Endothelial cell of umbilical vein (primary cell): ENCODE measurements around the gene RASIP1. TPM values are rescaled to one million over a fixed set of nuclear protein-coding genes. Genes with fewer than 3 reads are reported as not detected.

ENCODE experiments used
- BruUV-seq: library from RNA; stranded (reverse); fragments of 400-500 nt; replicated peaks from 2 replicates; lab custom pipeline; 2021; lab: Mats Ljungman, UMichigan
- CTCF ChIA-PET: fragments of 300-600, 350-600 bp; sonication (Branson Sonifier 250); formaldehyde crosslinking; loops from one replicate; lab custom pipeline; 2021; ENCODE audit warnings: antibody characterized with exemption, inconsistent platforms; lab: Charles Lee
- POLR2A ChIA-PET: fragments of 300-600, 350-600 bp; sonication (Branson Sonifier 250); formaldehyde crosslinking; loops from one replicate; lab custom pipeline; 2021; ENCODE audit warnings: antibody characterized with exemption, inconsistent platforms; lab: Charles Lee
- DNase-seq: peaks from one replicate; pipeline ENCODE4 v3.0.0-alpha.2; 2011; ENCODE audit warnings: low read depth, low spot score
- FAIRE-seq: peaks from 2 replicates; lab custom pipeline; 2011; peaks lifted over from hg19 to GRCh38; lab: Jason Lieb, UNC
- H2AFZ ChIP-seq: 2 replicates; pipeline ENCODE4 v1.6.0; 2012; ENCODE audit warnings: low read depth, low read length, control low read depth, inconsistent platforms
- H3K27ac ChIP-seq: 2 replicates; pipeline ENCODE4 v1.5.1; 2011; ENCODE audit warnings: low read depth, mild to moderate bottlenecking, control low read depth, low read length, moderate library complexity; ENCODE audit not compliant: insufficient read depth
- H3K27me3 ChIP-seq, 2 experiments: 2 replicates each; pipeline versions ENCODE4 v1.6.0 to v1.6.1; 2011; ENCODE audit warnings: low read length in 2 of 2, mixed read lengths in 1 of 2; ENCODE audit not compliant: control insufficient read depth in 2 of 2, insufficient read depth in 2 of 2
- H3K36me3 ChIP-seq, 2 experiments: 2 replicates in 1 of 2; 3 replicates in 1 of 2; pipeline ENCODE4 v1.5.1; 2011; ENCODE audit warnings: low read length in 2 of 2, mild to moderate bottlenecking in 1 of 2, moderate library complexity in 1 of 2; ENCODE audit not compliant: control insufficient read depth in 2 of 2, insufficient read depth in 2 of 2; ENCODE audit errors: extremely low read depth in 1 of 2
- H3K4me1 ChIP-seq: 3 replicates; pipeline ENCODE4 v1.5.1; 2011; ENCODE audit warnings: mild to moderate bottlenecking, low read length; ENCODE audit not compliant: control insufficient read depth, insufficient read depth; ENCODE audit errors: extremely low read depth
- H3K4me2 ChIP-seq: 2 replicates; pipeline ENCODE4 v1.6.1; 2011; ENCODE audit warnings: low read length, control low read depth, mixed read lengths; ENCODE audit not compliant: insufficient read depth
- H3K4me3 ChIP-seq, 3 experiments: fragments of 200-600 bp in 1 of 3; sonication (generic), shearing (Covaris generic) in 1 of 3; replicated peaks in 1 of 3; 2 replicates each; pipeline ENCODE4 v1.5.1; 2011 to 2016; ENCODE audit warnings: control low read depth in 3 of 3, low read length in 3 of 3, mild to moderate bottlenecking in 2 of 3, inconsistent platforms in 1 of 3, low read depth in 1 of 3, moderate library complexity in 1 of 3; ENCODE audit not compliant: insufficient read depth in 1 of 3
- H3K79me2 ChIP-seq: 2 replicates; pipeline ENCODE4 v1.6.0; 2012; ENCODE audit warnings: low read length, inconsistent platforms; ENCODE audit not compliant: control insufficient read depth, insufficient read depth
- H3K9ac ChIP-seq: replicated peaks from 2 replicates; pipeline ENCODE3; 2011; ENCODE audit warnings: low read length, control low read depth; ENCODE audit not compliant: insufficient read depth; ENCODE audit errors: extremely low read depth
- H3K9me1 ChIP-seq: replicated peaks from 3 replicates; pipeline ENCODE4 v1.6.0; 2011; ENCODE audit warnings: mild to moderate bottlenecking, low read length; ENCODE audit not compliant: control insufficient read depth, insufficient read depth; ENCODE audit errors: extremely low read depth
- H3K9me3 ChIP-seq: replicated peaks from 2 replicates; pipeline ENCODE4 v1.5.1; 2012; ENCODE audit warnings: low read length, inconsistent platforms; ENCODE audit not compliant: control insufficient read depth, insufficient read depth
- H4K20me1 ChIP-seq: replicated peaks from 2 replicates; pipeline ENCODE3; 2011; ENCODE audit warnings: mild to moderate bottlenecking, low read length; ENCODE audit not compliant: control insufficient read depth, insufficient read depth; ENCODE audit errors: extremely low read depth
- CTCF ChIP-seq, 2 donors: IDR thresholded peaks; 1 replicate in 1 of 2; 2 replicates in 1 of 2; pipeline ENCODE4 v1.5.1; 2011; ENCODE audit warnings: low read length in 2 of 2, mild to moderate bottlenecking in 2 of 2, moderate library complexity in 2 of 2, control low read depth in 1 of 2, inconsistent platforms in 1 of 2, low read depth in 1 of 2; ENCODE audit not compliant: insufficient read depth in 1 of 2; ENCODE audit errors: extremely low read depth in 1 of 2
- EZH2 ChIP-seq: IDR thresholded peaks from 2 replicates; pipeline ENCODE4 v1.6.1; 2012; ENCODE audit warnings: borderline replicate concordance, low read depth, mild to moderate bottlenecking, moderate library complexity, low read length, inconsistent platforms; ENCODE audit not compliant: severe bottlenecking
- FOS ChIP-seq: IDR thresholded peaks from 2 replicates; pipeline ENCODE4 v1.6.1; 2011; ENCODE audit warnings: mild to moderate bottlenecking, low read length, moderate library complexity, borderline replicate concordance; ENCODE audit not compliant: insufficient read depth
- GATA2 ChIP-seq: IDR thresholded peaks from 2 replicates; pipeline ENCODE4 v1.7.0; 2011; ENCODE audit warnings: low read depth, mild to moderate bottlenecking, moderate library complexity, mixed read lengths, low read length; ENCODE audit not compliant: insufficient read length, insufficient read depth
- JUN ChIP-seq: IDR thresholded peaks from 2 replicates; pipeline ENCODE4 v1.6.1; 2011; ENCODE audit warnings: borderline replicate concordance, low read depth; ENCODE audit not compliant: insufficient read length, insufficient read depth
- MAX ChIP-seq: IDR thresholded peaks from 2 replicates; pipeline ENCODE4 v1.6.1; 2011; ENCODE audit not compliant: insufficient read depth, insufficient read length
- MYC ChIP-seq: IDR thresholded peaks from one replicate; pipeline ENCODE4 v1.6.1; 2011; ENCODE audit warnings: mild to moderate bottlenecking, low read depth, low read length
- POLR2A ChIP-seq: IDR thresholded peaks from 2 replicates; pipeline ENCODE4 v1.6.1; 2012; ENCODE audit warnings: low read depth, mild to moderate bottlenecking, control low read depth, low read length
- POLR2AphosphoS5 ChIP-seq: IDR thresholded peaks from 2 replicates; pipeline ENCODE4 v1.6.1; 2012; ENCODE audit warnings: low read depth, mild to moderate bottlenecking, control low read depth, low read length, moderate library complexity; ENCODE audit not compliant: insufficient read depth
- dilution Hi-C: fragments of 300-500 bp; cut with MboI; formaldehyde crosslinking; loops from one replicate; pipeline ENCODE4 v1.15.0; 2019; ENCODE audit warnings: low sequenced_read_pairs; ENCODE audit not compliant: extremely low pct_ligation_motif_present
- intact Hi-C: fragments of 100-400 bp; cut with micrococcal nuclease; formaldehyde crosslinking; loops from one replicate; pipeline ENCODE4 v1.10.0; 2022
- polyA plus RNA-seq, 4 experiments: library from polyadenylated mRNA; depleted of rRNA in 3 of 4; stranded (reverse) in 3 of 4; unstranded in 1 of 4; fragments of >200 nt; gene quantifications; 2 replicates each; pipeline versions ENCODE4 v1.2.1 to v1.2.3, GENCODE V29; 2011 to 2012; ENCODE audit warnings: missing spikeins in 1 of 4
- total RNA-seq: library from RNA; stranded (reverse); gene quantifications from 2 replicates; pipeline ENCODE4 v1.2.3, GENCODE V29; 2021

RASIP1 gene
- total and polyA plus RNA-seq, 2 donors (not counting 3 experiments of a cell fraction or from before 2014, with no cell fraction given) = 66.2 to 82.1 TPM

- no peak for DNase-seq
- no TSS peak for BruUV-seq
- Histone ChIP-seq H3K9me3 (no peaks in the 10 kb centered on the region), H3K4me3 (no peak overlapping the region), H3K27me3 (no peaks in the 10 kb centered on the region), H3K4me1 (peaks cover 18% of the 10 kb centered on the region), H3K27ac (no peak overlapping the region), H2AFZ (no peak overlapping the region), H3K79me2 (peaks cover 7% of the 10 kb centered on the region), H3K9ac (no peak overlapping the region), H4K20me1 (no peaks in the 10 kb centered on the region), H3K36me3 (no peaks in the 10 kb centered on the region), H3K9me1 (no peaks in the 10 kb centered on the region), H3K4me2 (no peak overlapping the region)
- no peak for FAIRE-seq
- ChIA-PET POLR2A (no interaction called here), CTCF (no interaction called here)
- dilution Hi-C loops (no loop called here), intact Hi-C loops (no loop called here)
- no peak for TF ChIP-seq EZH2
- TF ChIP-seq JUN = no peak
- TF ChIP-seq POLR2AphosphoS5 = no peak
- no peak for TF ChIP-seq MAX
Measured at GRCh38 chr19:48756212-48756611, 15.8 kb upstream of the RASIP1 start.

- no peak for FAIRE-seq
- BruUV-seq = no TSS peak
Measured at GRCh38 chr19:48755787-48756186, 15.4 kb upstream of the RASIP1 start.

More at GRCh38 chr19:48755787-48756186, 15.4 kb upstream of the RASIP1 start:
- Histone ChIP-seq H3K4me3 (no peak overlapping the region), H3K9me1 (no peaks in the 10 kb centered on the region), H4K20me1 (no peaks in the 10 kb centered on the region), H3K27me3 (no peaks in the 10 kb centered on the region), H3K4me1 (peaks cover 16% of the 10 kb centered on the region), H3K27ac (no peak overlapping the region), H3K9ac (no peak overlapping the region), H3K9me3 (no peaks in the 10 kb centered on the region), H3K36me3 (no peaks in the 10 kb centered on the region), H3K79me2 (peaks cover 11% of the 10 kb centered on the region), H2AFZ (no peak overlapping the region), H3K4me2 (no peak overlapping the region)
- intact Hi-C loops (no loop called here), dilution Hi-C loops (no loop called here)
- ChIA-PET CTCF (no interaction called here), POLR2A (no interaction called here)
- TF ChIP-seq CTCF (IDR thresholded peaks at IDR 0.05; ENCODE audit: extremely low read depth in 1 of 2, insufficient read depth in 1 of 2, low read depth in 1 of 2, low read length in 2 of 2) (no peak), POLR2A (no peak), GATA2 (no peak), MAX (no peak), JUN (no peak), MYC (no peak), POLR2AphosphoS5 (no peak), EZH2 (no peak), FOS (no peak)
- no peak for DNase-seq
